Stimulated activated CD4-positive, alpha-beta T cell treated with anti-CD3 and anti-CD28 coated beads, Interleukin-4, amount 100 ng/mL, for 24 hours (primary cell): ENCODE data around the gene CYP2W1.
"Not testable (repeated sequence)": the region's sequence is repeated elsewhere in the genome, so short reads cannot be mapped to it uniquely, and the experiment has no call there.

Source experiments
- DNase-seq: peaks from one replicate; pipeline ENCODE4 v3.0.0-alpha.2; 2020

Gene CYP2W1

GRCh38 chr7:983004-983615 is at the start of gene CYP2W1:
TSS of gene CYP2W1 (plus strand) at chr7:983181. CDS start at chr7:983212, 31 bp downstream.
- DNase-seq, result no peak

- DNase-seq, result no peak
Observed at GRCh38 chr7:934469-935163, 48.4 kb upstream of the CYP2W1 start.

DNA sequence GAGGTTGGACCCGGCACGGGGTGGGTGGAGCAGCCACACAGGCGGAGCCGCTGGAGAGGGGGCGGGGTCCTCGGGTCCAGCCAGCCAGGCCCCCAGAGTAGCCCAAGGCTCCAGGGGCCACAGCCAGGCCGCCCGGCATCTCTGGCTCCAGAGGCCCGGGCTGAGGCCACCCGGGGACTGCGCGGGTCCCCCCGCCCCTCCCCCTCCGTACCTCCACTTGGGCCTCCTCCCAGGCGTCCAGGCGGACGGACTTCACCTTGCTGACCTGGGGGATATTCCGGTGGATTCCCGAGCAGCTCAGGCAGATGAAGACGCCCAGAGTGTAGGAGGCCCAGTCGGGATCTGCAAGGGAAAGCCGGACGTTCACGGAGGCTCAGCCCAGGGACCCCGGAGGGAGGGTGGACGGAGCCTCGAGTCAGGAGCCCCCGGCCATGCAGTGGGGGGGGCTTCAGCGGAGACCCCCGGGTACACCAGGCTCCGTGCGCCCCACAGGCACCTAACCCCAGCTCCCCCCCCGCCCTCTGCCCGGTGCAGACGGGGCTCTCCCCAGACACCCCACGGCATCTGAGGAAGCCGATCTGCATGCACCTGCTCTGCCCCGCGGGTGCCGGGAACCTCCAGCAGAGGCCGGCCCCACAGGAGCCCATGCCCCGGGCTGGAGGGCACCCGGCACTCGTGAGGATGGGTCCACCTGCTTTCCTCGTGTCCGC is 47.7 kb upstream of the CYP2W1 start:
- DNase-seq, result no peak

GRCh38 chr7:935874-936385 is 47.1 kb upstream of the CYP2W1 start:
- no peak for DNase-seq

DNA sequence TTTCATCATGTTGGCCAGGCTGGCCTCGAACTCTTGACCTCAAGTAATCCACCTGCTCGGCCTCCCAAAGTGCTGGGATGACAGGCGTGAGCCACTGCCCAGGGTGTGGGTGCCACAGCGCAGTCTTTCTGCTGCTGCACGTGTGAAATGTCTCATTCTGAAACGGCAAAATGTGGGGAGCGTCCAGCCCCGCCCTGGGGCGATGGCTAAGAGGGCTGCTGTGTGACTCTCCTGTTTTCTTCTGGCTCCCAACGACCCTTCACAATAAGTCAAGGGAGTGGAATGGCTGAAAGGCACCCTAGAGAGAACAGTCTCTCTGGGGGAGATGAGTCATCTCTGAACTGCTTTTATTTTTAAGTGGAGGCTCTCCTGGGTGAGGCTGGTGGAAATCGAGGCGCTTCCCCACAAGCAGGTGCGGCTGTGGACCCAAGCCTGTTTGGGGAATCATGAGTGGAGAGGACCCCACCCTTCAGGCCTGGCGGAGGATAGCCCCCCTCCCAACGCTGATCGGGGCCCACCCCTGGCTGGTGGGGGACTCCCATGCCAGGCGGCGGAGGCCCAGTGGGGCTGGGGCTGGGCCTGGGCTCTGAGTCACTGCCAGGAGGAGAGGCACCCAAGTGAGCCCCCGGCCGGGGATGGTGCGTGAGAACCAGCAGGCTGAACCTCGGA is 46.5 kb upstream of the CYP2W1 start:
- DNase-seq, result peak; percentile 57

DNA sequence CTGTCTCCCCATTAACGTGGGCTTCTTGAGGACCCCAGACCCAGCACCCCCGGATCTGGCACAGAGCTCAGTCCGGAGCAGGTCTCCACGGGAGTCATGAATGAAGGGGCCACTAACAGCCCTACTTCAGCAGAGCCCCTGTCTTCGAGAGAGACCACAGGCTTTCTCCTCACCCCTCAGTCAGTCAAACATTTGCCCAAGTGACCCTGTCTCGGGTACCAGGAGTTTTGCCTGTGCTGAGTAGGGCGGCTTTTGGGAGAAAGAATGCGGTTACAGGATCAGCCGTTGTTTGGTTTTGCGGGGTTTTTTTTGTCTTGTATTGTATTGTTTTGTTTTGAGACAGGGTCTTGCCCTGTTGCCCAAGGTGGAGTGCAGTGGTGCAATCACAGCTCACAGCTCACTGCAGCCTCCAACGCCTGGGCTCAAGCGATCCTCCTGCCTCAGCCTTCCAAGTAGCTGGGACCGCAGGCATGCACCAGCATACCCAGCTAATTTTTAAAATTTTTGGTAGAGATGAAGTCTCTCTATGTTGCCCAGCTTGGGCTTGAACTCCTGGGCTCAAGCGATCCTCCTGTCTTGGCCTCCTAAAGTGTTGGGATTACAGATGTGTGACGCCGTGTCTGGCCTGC is 45.0 kb upstream of the CYP2W1 start:
- no peak for DNase-seq

DNA sequence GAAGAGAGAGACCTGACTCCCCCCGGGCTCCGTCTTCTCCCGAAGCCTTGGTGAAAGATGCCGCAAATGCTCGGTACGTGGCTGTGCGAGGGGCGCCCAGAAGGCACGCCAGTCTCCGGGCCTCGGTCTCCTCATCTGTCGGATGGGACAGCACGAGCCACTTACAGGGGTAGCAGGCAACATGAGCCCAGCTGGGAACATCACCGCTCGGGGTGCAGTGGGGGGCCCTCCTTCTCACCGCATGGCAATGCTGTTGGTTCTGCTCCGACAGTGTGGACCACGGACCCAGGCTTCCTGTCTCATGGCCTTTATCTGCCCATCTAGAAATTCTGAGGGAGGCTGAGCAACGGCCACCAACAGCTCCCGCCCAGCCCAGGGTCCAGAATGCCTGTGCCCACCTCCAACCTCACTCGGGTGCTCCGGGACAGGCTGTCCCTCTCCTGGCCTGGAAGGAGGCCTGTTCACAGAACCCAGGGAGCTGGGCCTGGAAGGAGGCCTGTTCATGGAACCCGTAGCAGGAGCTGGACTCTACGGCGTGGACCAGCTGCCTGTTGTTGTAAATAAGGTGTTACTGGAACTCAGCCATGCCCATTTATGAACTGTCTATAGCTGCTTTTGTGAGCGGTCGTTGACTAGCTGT is 44.3 kb upstream of the CYP2W1 start:
- no peak for DNase-seq

- no peak for DNase-seq
Observed at GRCh38 chr7:939843-940242, 43.1 kb upstream of the CYP2W1 start.

- no peak for DNase-seq
Observed at GRCh38 chr7:940599-941408, 42.2 kb upstream of the CYP2W1 start.

- not testable (repeated sequence) for DNase-seq
Observed at GRCh38 chr7:943793-944192, 39.2 kb upstream of the CYP2W1 start.

DNA sequence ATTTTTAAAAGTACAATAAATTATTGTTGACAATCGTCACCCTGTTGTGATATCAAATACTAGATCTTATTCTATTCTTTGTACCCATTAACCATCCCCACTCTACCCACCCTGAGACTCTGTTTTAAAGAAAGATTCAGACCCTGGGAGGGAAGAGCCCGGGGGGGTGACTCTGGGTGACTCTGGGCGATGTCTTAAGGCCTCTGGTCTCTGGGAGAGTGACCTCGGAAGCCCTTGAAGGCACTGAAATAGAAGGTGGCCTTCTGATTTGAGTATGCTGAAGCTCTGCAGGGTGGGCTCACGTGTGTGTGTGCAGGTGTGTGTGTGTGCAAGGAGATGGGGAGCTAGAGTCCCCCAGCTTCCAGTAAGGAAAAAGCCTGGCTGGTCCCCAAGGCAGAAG is 38.2 kb upstream of the CYP2W1 start:
- DNase-seq, result no peak

DNA sequence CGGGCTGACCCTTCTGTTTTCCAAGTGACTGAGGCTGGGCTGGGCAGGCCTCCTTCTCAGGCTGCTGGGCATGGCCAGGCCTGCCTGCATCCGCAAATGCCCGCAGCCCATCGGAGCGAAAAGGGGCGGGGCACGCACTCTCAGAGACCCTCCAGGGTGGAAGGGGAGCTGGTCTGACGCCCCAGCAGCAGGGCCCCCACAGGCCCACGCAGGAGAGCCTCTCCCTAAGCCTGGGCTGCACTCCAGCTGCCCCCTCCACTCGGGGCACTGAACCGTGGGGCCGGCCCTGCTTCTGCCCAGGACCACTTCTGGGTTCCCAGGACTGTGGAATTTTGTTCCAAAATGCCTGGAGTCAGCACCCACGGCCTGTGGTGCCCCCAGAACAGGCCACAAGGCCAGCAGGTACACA is 37.8 kb upstream of the CYP2W1 start:
- no peak for DNase-seq

GRCh38 chr7:945556-946255 is 37.3 kb upstream of the CYP2W1 start:
- DNase-seq, result no peak

DNA sequence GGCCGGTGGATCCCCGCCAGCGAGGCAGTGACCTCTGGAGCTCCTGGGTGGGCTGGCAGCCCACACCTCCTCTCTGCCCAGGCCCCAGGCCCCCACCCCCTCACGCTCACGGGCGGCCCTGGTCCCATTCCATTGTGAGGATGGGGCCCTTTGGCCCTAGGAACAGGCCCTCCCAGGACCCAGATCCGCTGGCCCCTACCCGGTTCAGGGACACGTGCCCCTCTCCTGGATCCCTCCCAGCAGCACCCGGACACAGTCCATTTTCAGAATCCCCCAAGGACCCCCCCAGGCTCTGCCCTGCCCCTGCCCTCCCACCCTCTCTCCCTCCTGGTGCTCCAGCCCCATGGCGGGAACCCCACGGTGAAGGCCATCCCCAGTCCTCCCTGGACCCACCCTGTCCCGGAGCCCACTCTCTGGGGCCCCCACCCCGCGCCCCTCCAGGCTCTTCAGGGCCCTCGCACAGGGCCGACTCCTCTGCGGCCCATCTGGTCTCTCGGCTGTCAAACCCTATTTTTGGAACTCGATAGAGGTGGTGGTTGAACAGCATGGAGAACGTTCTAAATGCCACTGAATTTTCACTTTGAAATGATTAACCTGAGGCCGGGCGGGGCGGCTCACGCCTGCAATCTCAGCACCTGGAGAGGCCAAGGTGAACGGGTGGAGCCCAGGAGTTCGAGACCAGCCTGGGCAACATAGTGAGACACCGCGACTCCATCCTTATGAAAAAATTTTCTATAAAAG is 36.6 kb upstream of the CYP2W1 start:
- no peak for DNase-seq

- no peak for DNase-seq
Observed at GRCh38 chr7:947391-948210, 35.4 kb upstream of the CYP2W1 start.

DNA sequence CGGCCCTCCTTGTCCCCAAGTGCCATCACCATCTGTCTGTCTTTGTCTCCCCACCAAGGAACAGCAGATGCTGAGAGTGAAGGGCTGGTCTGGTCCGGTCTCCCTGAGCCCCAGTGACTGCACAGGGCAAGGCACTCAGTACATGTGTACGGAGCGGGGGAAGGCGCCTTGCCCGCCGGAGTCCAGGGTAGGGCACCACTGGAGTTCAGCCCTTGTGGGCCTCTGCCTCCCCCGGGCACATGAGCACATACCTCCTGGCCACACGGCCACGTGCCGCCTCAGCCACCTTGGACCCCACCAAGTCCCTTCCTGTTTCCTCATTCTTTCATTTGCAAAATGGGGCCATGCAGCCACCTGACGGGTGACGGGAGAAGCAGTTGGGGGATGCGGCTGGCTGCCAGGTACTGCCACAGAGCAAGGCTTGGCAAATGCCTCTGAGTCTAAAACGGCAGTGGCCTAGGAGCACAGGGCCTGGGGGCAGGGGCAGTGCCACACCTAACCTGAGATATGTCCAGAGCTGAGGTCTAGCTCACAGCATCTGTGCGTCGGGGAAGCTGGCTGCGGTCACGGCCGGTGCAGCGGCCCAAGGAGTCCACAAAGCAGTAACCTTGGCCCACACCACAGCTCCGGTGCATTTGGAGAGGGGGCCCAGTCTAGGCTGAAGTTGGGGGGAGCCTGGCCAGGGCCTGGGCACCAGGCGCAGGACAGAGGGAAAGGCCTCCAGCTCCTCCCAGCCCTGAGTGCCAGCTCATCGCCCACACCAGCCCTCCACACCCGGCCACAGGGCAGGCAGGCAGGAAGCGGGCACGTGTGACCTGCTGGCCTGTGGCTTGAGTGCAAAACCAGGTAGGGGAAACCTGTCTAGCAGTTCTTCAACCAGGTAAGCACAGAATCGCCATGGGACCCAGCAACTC is 33.7 kb upstream of the CYP2W1 start:
- DNase-seq, result no peak

DNA sequence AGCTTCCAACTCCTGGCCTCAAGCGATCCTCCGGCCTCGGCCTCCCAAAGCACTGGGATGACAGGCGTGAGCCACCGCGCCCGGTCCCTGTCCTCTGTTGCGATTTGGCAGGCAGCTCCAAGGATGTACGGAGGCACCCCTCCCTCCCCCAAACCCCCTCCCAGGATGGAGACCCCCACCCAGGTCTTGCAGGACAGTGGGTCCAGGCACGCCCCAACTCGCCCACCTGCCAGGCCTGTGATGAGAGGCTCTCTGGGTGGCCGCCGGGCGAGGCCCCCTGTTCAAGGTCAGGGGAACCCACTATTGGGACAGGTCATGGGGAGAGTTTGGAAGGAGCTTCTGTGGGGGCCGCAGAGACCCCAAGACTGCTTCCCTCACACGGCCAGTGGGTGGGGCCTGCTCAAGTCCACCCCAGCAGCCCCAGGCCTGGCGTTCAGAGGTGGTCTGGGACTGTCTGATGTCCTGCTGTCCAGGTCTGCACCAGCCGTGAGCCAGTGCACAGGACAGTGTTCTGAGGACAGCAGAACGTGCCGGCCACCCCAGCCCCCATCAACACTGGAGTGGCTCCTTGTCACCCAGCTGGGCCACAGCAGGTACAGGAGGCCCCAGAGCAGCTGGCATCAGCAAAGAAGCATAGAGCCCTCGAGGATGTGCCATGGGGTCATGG is 31.0 kb upstream of the CYP2W1 start:
- DNase-seq, result no peak
